ENCODE results near the gene RAB11FIP4.

- TF ChIP-seq CTCF (IDR thresholded peaks at IDR 0.05) (no peak), POLR2AphosphoS5 (IDR thresholded peaks at IDR 0.05) (no peak)
Observed at GRCh38 chr17:31481783-31482081, 90.3 kb downstream of the RAB11FIP4 start.
